ENCODE data around the gene ABHD16B. TPM values are rescaled to one million over a fixed set of nuclear protein-coding genes. Genes with fewer than 3 reads are reported as not detected.

Gene ABHD16B
- total and polyA plus RNA-seq, 8 donors: 0.18 TPM; not detected in 7

- Histone ChIP-seq H3K27me3 (no peaks in the 10 kb centered on the region), H3K4me1 (peaks cover 4 to 44% of the 10 kb centered on the region in 2 donors), H3K36me3 (peaks cover 0 to 84% of the 10 kb centered on the region in 2 donors), H3K9me3 (no peaks in the 10 kb centered on the region), H3K27ac (peak overlapping the region in 1 of 2 donors; percentile 57), H3K4me3 (no peak overlapping the region)
- no peak for TF ChIP-seq CTCF (IDR thresholded peaks at IDR 0.05)
- ATAC-seq: no peak
- DNase-seq: no peak
- intact Hi-C loops (cut with DNase I): no loop called here
These were observed 28.2 kb downstream of the ABHD16B start for GRCh38 chr20:63889241-63890200.

- H3K27me3 ChIP-seq: no peaks in the 10 kb centered on the region
- no peaks in the 10 kb centered on the region for H3K9me3 ChIP-seq
- H3K4me3 ChIP-seq: no peak overlapping the region
- ATAC-seq (no peak), DNase-seq (no peak)
- no peak for TF ChIP-seq CTCF (IDR thresholded peaks at IDR 0.05)
- peak overlapping the region; percentile 3 to 57 for H3K27ac ChIP-seq
- peaks cover 4 to 44% of the 10 kb centered on the region in 2 donors for H3K4me1 ChIP-seq
- H3K36me3 ChIP-seq: peaks cover 0 to 78% of the 10 kb centered on the region in 2 donors
- intact Hi-C loops (cut with DNase I): no loop called here
These were observed 28.9 kb downstream of the ABHD16B start for GRCh38 chr20:63890201-63890576.

GRCh38 chr20:63890616-63891015 is 29.3 kb downstream of the ABHD16B start:
- Histone ChIP-seq H3K9me3 (no peaks in the 10 kb centered on the region), H3K4me1 (peaks cover 4 to 41% of the 10 kb centered on the region in 2 donors), H3K27ac (peak overlapping the region; percentile 3 to 57), H3K36me3 (peaks cover 0 to 73% of the 10 kb centered on the region in 2 donors), H3K27me3 (no peaks in the 10 kb centered on the region), H3K4me3 (no peak overlapping the region)
- DNase-seq (no peak), ATAC-seq (peak; percentile 29)
- intact Hi-C loops (cut with DNase I): no loop called here
- TF ChIP-seq CTCF (IDR thresholded peaks at IDR 0.05): no peak

GRCh38 chr20:63891061-63892002 is 30.0 kb downstream of the ABHD16B start:
- Histone ChIP-seq H3K27me3 (no peaks in the 10 kb centered on the region), H3K27ac (peak overlapping the region; percentile 3 to 57), H3K4me1 (peaks cover 8 to 45% of the 10 kb centered on the region in 2 donors), H3K9me3 (no peaks in the 10 kb centered on the region), H3K36me3 (peaks cover 0 to 66% of the 10 kb centered on the region in 2 donors), H3K4me3 (no peak overlapping the region)
- intact Hi-C loops (cut with DNase I): no loop called here
- DNase-seq: no peak
- no peak for TF ChIP-seq CTCF (IDR thresholded peaks at IDR 0.05)
- no peak for ATAC-seq

Measured in left lung (tissue), 10 donors.